GM18907 (cell line): Measurements from ENCODE around the gene MEIKIN.
"Not testable (repeated sequence)": the region's sequence is repeated elsewhere in the genome, so short reads cannot be mapped to it uniquely, and the experiment has no call there.

Experiments used
- ATAC-seq: cut with Tn5 transposase; IDR thresholded peaks from one replicate; pipeline ENCODE4 v1.9.1; 2021; ENCODE audit warnings: mild to moderate bottlenecking, moderate library complexity; ENCODE audit not compliant: unreplicated experiment

MEIKIN gene

GRCh38 chr5:131818001-131818724 lies 127.3 kb downstream of the MEIKIN start:
- no peak for ATAC-seq

GRCh38 chr5:131814990-131815389 lies 130.5 kb downstream of the MEIKIN start:
- no peak for ATAC-seq

- no peak for ATAC-seq
These were observed 132.9 kb downstream of the MEIKIN start for GRCh38 chr5:131812371-131813160.

- ATAC-seq: no peak
These were observed 134.8 kb downstream of the MEIKIN start for GRCh38 chr5:131810510-131811249.

- ATAC-seq: peak; percentile 94
These were observed 148.4 kb downstream of the MEIKIN start, which contains the start of gene FNIP1 for GRCh38 chr5:131796793-131797693. FNIP1 (minus strand) TSS chr5:131797017; CDS start chr5:131796921, 96 bp downstream.

GRCh38 chr5:131795879-131796792 lies 149.3 kb downstream of the MEIKIN start:
- ATAC-seq: peak; percentile 31

GRCh38 chr5:131795228-131795627 lies 150.2 kb downstream of the MEIKIN start:
- no peak for ATAC-seq

- no peak for ATAC-seq
These were observed 150.9 kb downstream of the MEIKIN start for GRCh38 chr5:131794586-131794985.

GRCh38 chr5:131792896-131793295 lies 152.6 kb downstream of the MEIKIN start:
- no peak for ATAC-seq

- no peak for ATAC-seq
These were observed 153.6 kb downstream of the MEIKIN start for GRCh38 chr5:131791866-131792265.

- no peak for ATAC-seq
These were observed 154.9 kb downstream of the MEIKIN start for GRCh38 chr5:131790550-131790949.

GRCh38 chr5:131789765-131790164 lies 155.7 kb downstream of the MEIKIN start:
- ATAC-seq: no peak

- no peak for ATAC-seq
These were observed 157.7 kb downstream of the MEIKIN start for GRCh38 chr5:131787736-131788135.

- no peak for ATAC-seq
These were observed 158.4 kb downstream of the MEIKIN start for GRCh38 chr5:131786900-131787692.

GRCh38 chr5:131786036-131786435 lies 159.4 kb downstream of the MEIKIN start:
- no peak for ATAC-seq

- no peak for ATAC-seq
These were observed 161.6 kb downstream of the MEIKIN start for GRCh38 chr5:131783874-131784273.

- ATAC-seq: no peak
These were observed 162.1 kb downstream of the MEIKIN start for GRCh38 chr5:131783357-131783756.

- no peak for ATAC-seq
These were observed 162.7 kb downstream of the MEIKIN start for GRCh38 chr5:131782717-131783116.

- ATAC-seq: not testable (repeated sequence)
These were observed 167.3 kb downstream of the MEIKIN start for GRCh38 chr5:131778141-131778540.
